ENCODE data around the gene AMT. TPM values are rescaled to one million over a fixed set of nuclear protein-coding genes. Genes with fewer than 3 reads are reported as not detected.
A peak's percentile ranks its signal among the peaks of the same experiment; 100 is the strongest.

AMT gene
- total and polyA plus RNA-seq, 2 of the 13 experiments (the other 11 are each of a cell fraction or from before 2014, with no cell fraction given): 35.3 to 59.0 TPM

DNA sequence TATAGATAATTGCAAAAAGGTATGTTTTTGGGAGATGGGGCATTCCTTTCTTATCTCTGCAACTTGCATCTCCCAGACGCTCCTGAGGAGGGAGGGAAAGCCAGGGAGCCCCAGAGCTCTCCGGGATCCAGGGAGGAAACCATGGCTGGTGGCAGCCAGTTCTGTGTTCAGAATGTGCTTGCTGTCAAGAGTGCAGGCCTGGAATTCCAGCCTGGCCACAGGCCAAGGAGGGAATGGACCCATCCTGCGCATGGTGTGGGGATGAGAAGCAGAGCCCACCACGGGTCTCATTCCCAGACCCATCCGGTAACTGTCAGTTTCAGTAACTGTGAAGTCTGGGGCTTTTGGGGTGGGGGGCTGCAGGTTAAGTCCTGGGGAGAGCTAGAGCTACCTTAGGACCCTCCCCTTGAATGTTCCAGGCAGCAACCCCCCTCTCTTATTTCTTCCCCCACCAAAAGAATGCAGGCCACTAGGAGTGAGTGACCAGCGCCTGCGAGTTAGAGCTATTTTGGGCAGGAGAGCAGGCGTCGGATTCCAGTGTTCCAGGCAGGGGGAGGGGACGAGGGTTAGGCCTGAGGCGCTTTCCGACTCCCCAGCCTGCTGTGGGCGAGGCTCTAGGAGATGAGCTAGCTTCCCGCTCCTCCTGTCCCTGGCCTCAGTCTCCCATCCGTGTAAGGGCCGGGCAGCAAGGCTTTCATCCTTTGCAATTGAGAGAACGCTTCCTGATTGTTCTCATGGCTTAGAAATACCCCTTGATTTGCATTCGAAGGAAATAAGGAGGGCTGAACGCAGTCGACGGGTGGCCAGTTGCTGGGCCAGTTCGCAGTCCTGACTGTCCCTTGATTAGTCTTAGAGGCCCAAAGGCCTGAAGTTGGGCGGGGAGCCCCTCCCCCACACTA lies 47.0 kb upstream of the AMT start (continued):
- TF ChIP-seq HOXA5 (CRISPR knock-in tag; IDR thresholded peaks at IDR 0.05): no peak
- no peak for TF ChIP-seq PPARG (CRISPR knock-in tag; conservative IDR thresholded peaks at IDR 0.05)
- TF ChIP-seq RARA (CRISPR knock-in tag; IDR thresholded peaks at IDR 0.05): no peak
- no peak for TF ChIP-seq FOXM1 (CRISPR knock-in tag; IDR thresholded peaks at IDR 0.05)
- no peak; the same call in 1 of the 2 replicates for TF ChIP-seq ZFY (CRISPR knock-in tag; IDR thresholded peaks at IDR 0.05)
- 0 out of 2 replicates have a peak, but pooled peaks have one; percentile 54 for TF ChIP-seq GATAD2A (CRISPR knock-in tag; IDR thresholded peaks at IDR 0.05)
- TF ChIP-seq, protein P1, sequence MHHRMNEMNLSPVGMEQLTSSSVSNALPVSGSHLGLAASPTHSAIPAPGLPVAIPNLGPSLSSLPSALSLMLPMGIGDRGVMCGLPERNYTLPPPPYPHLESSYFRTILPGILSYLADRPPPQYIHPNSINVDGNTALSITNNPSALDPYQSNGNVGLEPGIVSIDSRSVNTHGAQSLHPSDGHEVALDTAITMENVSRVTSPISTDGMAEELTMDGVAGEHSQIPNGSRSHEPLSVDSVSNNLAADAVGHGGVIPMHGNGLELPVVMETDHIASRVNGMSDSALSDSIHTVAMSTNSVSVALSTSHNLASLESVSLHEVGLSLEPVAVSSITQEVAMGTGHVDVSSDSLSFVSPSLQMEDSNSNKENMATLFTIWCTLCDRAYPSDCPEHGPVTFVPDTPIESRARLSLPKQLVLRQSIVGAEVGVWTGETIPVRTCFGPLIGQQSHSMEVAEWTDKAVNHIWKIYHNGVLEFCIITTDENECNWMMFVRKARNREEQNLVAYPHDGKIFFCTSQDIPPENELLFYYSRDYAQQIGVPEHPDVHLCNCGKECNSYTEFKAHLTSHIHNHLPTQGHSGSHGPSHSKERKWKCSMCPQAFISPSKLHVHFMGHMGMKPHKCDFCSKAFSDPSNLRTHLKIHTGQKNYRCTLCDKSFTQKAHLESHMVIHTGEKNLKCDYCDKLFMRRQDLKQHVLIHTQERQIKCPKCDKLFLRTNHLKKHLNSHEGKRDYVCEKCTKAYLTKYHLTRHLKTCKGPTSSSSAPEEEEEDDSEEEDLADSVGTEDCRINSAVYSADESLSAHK (CRISPR knock-in tag; IDR thresholded peaks at IDR 0.05; ENCODE audit: borderline replicate concordance): no peak
- TF ChIP-seq ZBTB3 (CRISPR knock-in tag; IDR thresholded peaks at IDR 0.05; ENCODE audit: borderline replicate concordance, low read depth): 0 out of 2 replicates have a peak, but pooled peaks have one; percentile 61
- TF ChIP-seq TP53 (CRISPR knock-in tag; conservative IDR thresholded peaks at IDR 0.05): 0 out of 2 replicates have a peak, but pooled peaks have one; percentile 22
- TF ChIP-seq AHR (CRISPR knock-in tag; IDR thresholded peaks at IDR 0.05): peak; percentile 55; the same call in 1 of the 2 replicates
- TF ChIP-seq ZNF430 (CRISPR knock-in tag; IDR thresholded peaks at IDR 0.05): no peak
- no peak for TF ChIP-seq JARID2 (CRISPR knock-in tag; IDR thresholded peaks at IDR 0.05; ENCODE audit: insufficient replicate concordance)
- TF ChIP-seq FOXP1 (IDR thresholded peaks at IDR 0.05): no peak
- no peak for TF ChIP-seq FOXP1 (CRISPR knock-in tag; IDR thresholded peaks at IDR 0.05)
- no peak for TF ChIP-seq MTA1 (CRISPR knock-in tag; IDR thresholded peaks at IDR 0.05; ENCODE audit: borderline replicate concordance)
- no peak for TF ChIP-seq ZNF34 (CRISPR knock-in tag; IDR thresholded peaks at IDR 0.05; ENCODE audit: borderline replicate concordance)
- TF ChIP-seq ZNF644 (CRISPR knock-in tag; IDR thresholded peaks at IDR 0.05; ENCODE audit: low read depth): no peak
- TF ChIP-seq ZNF780A (CRISPR knock-in tag; IDR thresholded peaks at IDR 0.05): no peak
- TF ChIP-seq, protein P2, sequence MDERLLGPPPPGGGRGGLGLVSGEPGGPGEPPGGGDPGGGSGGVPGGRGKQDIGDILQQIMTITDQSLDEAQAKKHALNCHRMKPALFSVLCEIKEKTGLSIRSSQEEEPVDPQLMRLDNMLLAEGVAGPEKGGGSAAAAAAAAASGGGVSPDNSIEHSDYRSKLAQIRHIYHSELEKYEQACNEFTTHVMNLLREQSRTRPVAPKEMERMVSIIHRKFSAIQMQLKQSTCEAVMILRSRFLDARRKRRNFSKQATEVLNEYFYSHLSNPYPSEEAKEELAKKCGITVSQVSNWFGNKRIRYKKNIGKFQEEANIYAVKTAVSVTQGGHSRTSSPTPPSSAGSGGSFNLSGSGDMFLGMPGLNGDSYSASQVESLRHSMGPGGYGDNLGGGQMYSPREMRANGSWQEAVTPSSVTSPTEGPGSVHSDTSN (CRISPR knock-in tag; IDR thresholded peaks at IDR 0.05): no peak
- TF ChIP-seq SMARCE1 (IDR thresholded peaks at IDR 0.05; ENCODE audit: borderline replicate concordance): no peak
- TF ChIP-seq, protein P3, sequence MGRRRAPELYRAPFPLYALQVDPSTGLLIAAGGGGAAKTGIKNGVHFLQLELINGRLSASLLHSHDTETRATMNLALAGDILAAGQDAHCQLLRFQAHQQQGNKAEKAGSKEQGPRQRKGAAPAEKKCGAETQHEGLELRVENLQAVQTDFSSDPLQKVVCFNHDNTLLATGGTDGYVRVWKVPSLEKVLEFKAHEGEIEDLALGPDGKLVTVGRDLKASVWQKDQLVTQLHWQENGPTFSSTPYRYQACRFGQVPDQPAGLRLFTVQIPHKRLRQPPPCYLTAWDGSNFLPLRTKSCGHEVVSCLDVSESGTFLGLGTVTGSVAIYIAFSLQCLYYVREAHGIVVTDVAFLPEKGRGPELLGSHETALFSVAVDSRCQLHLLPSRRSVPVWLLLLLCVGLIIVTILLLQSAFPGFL (CRISPR knock-in tag; IDR thresholded peaks at IDR 0.05): no peak
- TF ChIP-seq POLR2AphosphoS2 (IDR thresholded peaks at IDR 0.05; ENCODE audit: low read depth, low read length): no peak
- TF ChIP-seq U2AF2 (IDR thresholded peaks at IDR 0.05; ENCODE audit: low read depth, low read length): no peak
- 0 out of 2 replicates have a peak, but pooled peaks have one; percentile 12 for TF ChIP-seq HOXA3 (CRISPR knock-in tag; IDR thresholded peaks at IDR 0.05)
- no peak for TF ChIP-seq NFIC (IDR thresholded peaks at IDR 0.05; ENCODE audit: low read length)
- no peak for TF ChIP-seq SAP130 (CRISPR knock-in tag; IDR thresholded peaks at IDR 0.05; ENCODE audit: low read depth)
- TF ChIP-seq GABPB1 (CRISPR knock-in tag; IDR thresholded peaks at IDR 0.05): no peak
- TF ChIP-seq SOX6 (IDR thresholded peaks at IDR 0.05): no peak
- TF ChIP-seq SOX6 (CRISPR knock-in tag; IDR thresholded peaks at IDR 0.05): peak; percentile 48
- TF ChIP-seq ZNF670 (CRISPR knock-in tag; IDR thresholded peaks at IDR 0.05; ENCODE audit: borderline replicate concordance): 0 out of 2 replicates have a peak, but pooled peaks have one; percentile 25

Measured in HepG2 (cell line).